SK-N-MC (cell line): ENCODE results near the gene C13orf46.

ENCODE experiments used
- EZH2 ChIP-seq: fragments of 200-600 bp; sonication (generic); IDR thresholded peaks from one replicate; pipeline ENCODE4 v1.6.1; 2017; ENCODE audit warnings: antibody characterized with exemption
- FOXP2 ChIP-seq: optimal IDR thresholded peaks from 2 replicates; pipeline ENCODE3; 2011; ENCODE audit warnings: mild to moderate bottlenecking, moderate library complexity; ENCODE audit not compliant: insufficient read depth; ENCODE audit errors: extremely low read length, control extremely low read depth
- POLR2AphosphoS5 ChIP-seq: IDR thresholded peaks from 2 replicates; pipeline ENCODE4 v1.6.1; 2012; ENCODE audit warnings: mild to moderate bottlenecking, low read depth, low read length, borderline replicate concordance

GRCh38 chr13:113967206-113967720, 6.6 kb downstream of the C13orf46 start:
- TF ChIP-seq EZH2 (no peak), POLR2AphosphoS5 (no peak), FOXP2 (no peak)
